Activated CD4-positive, alpha-beta T cell treated with anti-CD3 and anti-CD28 coated beads for 1 hour (primary cell): ENCODE results near the gene GPC5.

Experiments
- DNase-seq: peaks from one replicate; pipeline ENCODE4 v3.0.0-alpha.2; 2020

Gene GPC5

DNA sequence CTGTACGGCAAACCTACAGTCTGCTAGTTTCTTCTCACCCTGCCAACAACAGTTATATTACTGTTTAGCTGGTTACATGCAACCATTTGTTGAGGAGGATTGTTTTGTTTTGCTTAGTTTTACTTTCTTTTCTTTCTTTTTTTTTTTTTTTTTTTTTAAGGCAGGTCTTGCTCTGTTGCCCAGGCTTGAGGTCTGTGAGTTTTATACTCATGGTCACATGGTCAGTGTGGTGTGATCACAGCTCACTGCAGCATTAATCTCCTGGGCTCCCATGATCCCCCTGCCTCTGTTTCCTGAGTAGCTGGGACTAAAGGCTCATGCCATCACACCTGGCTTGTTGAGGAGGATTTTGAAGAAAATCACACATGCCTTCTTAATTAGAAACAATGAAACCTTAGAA lies 505.6 kb downstream of the GPC5 start:
- no peak for DNase-seq

DNA sequence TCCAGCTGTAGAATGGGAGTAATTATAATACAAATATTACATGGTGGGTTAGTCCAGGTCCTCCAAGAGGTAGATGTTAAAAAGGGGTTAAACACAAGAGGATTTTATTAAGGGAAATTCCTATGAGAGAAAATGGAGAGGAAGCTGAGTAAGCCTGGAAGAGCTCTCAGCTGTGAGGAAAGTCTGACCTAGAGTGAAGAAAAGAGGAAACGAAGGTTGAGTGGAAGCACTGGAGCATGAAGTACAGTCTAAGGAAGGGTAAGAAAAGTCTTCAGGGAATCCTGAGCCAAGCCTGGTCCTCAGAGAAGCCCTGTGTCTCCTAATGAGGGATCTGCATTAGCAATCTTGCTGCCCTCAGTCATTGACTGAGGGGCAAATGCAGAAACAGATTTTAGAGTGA lies 506.2 kb downstream of the GPC5 start:
- DNase-seq = no peak

DNA sequence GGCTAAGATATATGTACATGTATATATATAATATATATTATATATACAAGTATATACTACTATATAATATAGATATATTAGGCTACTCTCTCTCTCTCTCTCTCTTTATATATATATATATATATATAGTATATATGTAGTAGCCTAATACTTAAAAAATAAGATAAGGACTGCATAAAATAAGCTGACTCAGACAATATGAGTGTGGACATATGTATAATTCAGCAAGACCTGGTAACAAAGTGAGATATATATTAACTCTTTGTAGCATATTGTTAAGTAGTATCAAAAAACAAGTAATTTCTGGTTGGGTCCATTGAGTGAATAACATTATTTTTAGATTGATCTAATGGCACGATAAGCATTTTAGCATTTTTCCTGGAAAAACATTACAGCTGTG lies 509.0 kb downstream of the GPC5 start:
- no peak for DNase-seq

DNA sequence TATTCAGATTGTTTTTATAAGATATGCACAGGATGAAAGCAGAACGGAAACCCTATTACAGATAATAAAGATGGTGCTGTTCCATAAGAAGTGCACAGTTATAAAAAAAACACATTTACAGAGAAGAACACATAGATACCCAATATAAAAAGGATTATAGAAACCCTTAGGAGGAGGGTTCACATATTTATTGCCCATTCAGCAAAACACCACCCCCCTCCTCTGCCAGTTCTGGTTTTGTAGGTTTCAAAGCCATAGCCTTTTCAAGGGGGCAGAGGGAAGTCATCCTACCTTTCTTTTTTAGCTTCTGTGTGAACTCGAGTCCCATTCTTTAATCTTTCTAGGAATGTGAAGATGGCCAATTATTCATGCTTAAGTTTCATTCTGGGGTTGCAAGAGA lies 511.2 kb downstream of the GPC5 start:
- no peak for DNase-seq

DNA sequence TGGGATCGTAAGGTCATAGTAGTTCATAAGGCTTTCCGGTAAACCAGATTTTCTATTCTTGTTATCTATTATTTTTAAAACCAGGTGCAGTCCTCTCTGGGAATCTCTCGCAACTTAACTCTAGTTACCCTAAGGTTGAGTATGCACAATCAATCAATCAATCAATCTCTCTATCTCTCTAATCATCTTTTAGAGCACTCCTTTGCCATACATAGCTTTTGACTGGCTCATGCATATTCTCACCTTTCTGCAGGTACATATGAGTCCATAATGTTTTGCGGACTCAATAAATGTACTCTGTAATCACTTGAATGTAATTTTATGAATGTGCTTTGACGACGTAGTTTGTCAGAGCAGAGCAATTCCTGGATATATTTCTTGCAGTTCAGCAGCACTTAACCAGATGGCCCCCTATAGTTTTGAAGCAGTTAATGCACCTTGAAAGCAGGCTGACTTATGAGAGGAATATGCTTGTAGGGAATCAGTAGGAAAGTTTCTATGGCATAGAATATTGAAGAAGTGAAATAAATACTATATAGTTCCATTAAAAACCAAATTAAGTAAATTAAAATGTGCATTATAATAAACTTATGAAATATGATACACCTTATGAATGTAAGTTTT lies 524.7 kb downstream of the GPC5 start:
- no peak for DNase-seq

DNA sequence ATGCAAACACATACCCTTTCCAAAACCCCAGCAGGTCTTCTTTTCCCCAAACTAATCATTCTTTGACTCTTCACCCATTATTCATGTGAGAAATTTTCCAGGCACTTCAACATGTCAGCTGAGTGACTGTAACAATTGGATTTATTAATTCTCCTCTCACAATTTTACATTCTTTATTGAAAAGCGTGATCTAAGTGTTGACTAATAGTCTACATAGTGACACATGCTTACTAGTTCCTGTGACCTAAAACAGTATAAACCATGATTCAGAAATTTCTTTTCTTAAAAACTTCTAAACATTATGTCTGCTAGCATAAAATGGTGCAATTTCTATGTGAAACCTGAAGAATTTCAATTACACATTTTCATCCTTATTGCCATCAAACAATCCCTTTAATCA lies 532.3 kb downstream of the GPC5 start:
- DNase-seq = no peak

DNA sequence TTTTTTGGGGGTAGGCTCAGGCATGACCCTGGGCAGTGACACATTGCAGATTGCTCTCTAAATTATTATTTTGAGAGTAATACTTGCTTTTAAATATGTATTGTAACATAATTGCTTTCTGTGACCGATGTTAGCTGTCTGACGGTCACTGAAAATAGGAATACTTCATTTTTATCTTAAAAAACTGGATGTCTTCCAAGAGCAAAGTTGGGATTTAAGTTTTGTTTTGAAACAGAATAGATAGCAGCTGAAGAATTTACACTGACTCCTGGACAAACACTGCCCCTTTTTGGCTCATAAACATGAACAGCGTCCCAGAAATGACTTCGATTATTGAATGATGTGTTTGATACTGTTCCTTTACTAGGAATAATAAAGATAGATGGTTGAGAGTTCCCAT lies 535.9 kb downstream of the GPC5 start:
- DNase-seq = no peak

DNA sequence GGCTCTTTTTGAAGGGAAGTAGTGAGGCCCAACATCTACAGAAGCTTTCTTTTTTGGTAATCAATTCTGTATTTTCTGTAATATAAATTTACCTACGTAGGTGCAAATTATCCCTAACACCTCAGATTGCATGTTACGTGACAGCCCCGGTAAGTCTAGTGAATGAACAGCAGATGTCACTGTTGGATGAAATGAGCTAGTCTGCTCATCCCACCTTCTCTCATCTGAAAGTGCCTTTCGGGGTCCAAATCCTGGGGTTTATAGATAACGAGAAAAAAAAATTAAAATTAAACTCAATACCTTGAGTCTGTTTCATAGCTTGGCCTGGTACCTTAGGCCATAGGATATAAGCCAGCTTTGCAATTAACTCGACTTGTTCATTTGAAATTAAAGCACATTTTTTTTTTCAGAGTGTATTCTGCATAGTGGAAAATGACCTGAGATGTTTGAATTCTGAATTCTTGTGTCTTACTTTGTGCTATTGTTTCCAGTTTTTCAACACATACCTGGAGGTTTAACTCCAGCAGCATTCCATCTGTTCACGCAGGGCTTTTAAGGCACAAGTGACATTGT lies 548.2 kb downstream of the GPC5 start:
- DNase-seq = no peak

DNA sequence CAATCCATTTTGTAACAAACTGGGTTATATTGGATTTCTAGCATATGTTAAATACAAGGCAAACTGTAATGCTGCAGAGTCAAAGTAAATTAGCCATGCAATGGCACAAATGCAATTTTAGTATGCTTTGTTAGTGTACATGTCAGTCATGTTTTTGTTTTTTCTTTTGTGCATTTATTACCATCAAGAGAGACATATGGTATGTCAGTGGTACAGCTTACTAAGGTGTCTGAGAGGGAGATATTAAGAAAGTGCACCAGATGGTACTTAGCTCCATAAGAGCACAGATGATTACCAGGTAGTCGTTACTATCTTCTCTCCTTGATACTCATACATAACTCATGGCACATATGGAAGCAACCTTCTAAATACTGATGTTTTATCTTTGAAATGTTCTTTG lies 550.3 kb downstream of the GPC5 start:
- no peak for DNase-seq

DNA sequence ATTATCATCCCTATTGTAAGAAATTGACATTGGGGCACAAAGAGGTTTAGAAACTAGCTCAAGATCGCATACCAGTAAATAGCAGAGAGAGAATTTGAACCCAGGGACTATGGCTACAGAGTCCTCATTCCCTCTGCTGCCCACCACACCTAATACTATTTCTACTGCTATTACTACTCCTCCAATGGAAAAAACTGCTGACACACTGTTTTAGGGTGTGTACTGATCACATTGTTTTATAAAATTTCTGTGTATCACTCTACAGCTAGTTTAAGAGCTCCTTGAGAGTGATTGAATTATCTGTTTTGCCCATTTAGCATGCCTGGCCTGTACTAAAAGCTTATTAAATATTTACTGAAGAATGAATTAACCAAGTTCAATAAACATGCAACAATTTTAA lies 552.4 kb downstream of the GPC5 start:
- no peak for DNase-seq

DNA sequence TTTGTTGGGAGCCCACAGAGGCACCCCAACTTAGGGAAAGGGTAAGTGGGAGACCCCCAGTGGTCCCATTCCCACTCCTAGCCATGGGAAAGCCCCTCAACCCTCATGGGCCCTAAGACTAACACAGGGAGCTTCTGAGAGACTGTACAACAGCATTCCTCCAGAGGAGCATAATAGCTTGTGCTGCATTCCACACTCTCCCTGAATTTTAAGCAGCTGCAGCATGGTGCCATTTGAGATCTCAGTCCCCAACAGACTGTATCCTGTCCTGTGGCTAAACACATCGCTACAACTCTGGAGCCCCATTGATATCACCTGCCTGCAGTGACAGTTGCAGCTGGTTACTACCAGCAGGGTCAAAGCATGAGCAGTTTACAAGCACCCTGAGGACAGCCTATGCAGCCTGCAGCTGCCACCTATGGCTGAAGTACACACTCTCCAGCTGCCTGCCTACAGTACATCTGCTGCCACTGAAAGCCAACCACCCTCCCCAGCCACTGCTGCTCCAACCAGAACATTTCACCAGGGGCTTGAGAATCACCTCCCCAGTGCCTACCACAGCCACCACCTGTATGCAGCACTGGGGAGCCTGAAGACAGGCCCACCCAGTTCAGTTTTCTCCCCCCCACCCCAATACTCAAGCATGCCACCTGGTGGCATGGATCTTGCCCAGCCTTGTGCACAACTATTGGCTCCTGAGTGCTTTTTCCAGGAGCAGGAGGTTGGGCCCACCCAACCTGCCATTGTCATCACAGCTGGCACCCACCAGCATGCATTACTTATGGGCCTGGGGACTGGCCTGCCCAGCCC lies 557.3 kb downstream of the GPC5 start:
- DNase-seq = no peak

DNA sequence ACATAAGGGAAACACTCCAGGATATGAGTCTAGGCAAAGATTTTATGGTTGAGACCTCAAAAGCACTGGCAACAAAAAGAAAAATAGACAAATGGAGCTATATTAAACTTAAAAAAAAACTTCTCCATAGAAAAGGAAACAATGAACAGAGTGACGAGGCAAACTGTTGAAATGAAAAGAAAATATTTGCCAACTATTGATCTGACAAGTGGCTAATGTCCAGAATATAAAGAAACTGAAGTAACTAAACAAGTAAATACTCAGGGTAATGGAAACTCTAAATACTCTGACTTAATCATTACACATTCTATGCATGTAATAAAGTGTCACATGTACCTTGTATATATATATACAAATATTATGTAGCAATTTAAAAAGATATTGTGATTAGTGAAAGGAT lies 562.5 kb downstream of the GPC5 start:
- DNase-seq = no peak

DNA sequence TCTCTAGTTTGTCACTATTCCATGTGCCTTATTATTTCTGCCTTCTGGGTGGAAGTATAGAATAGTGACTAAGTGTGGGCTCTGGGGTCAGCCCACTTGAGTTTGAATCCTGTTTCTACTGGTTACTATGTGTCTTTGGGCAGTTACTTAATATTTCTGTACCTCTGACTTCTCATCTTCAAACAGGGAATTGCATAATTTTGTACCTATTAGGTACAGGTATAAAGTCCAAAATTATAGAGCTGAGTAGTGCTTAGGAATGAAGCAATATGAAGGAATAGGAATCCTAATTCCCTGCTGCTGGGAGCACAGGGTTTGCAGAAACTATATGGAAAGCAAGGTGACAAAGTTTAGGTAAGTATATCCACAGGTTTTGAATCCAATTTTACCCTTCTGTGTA lies 564.5 kb downstream of the GPC5 start:
- no peak for DNase-seq

DNA sequence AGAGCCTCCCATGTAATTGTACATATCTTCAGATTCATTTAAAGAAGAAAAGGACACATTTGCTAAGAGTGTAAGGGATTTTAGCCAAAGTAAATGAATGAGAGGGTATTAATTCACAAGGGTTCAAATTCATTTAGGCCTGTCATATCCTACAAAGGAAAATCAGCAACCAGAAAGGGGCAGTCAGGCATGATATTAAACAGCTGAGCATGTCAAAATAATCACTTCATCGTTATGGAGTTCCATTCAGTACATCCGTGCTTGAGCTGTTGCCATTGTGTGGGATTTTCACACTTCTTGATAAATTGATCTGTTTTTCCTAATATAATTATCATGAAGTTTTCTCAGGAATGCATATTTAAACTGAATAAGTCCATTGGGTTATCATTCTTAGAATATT lies 567.1 kb downstream of the GPC5 start:
- no peak for DNase-seq

DNA sequence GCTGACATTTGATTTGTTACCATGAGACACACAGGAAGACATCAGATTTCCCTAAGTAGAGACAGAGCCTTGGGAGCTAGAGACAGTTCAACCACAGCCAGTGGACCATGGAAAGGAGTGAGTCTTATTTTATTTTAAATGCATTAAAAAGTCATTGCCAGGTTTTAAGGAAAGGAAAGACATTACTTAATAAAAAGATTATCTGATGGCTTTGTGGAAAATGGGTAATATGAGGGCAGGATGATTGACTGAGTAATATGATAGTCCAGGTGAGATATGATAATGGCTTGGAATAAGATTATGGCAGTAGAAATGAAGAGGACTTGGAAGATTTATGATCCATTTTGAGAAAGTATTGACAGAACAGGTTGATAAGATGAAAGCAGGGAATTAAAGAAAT lies 580.1 kb downstream of the GPC5 start:
- no peak for DNase-seq

DNA sequence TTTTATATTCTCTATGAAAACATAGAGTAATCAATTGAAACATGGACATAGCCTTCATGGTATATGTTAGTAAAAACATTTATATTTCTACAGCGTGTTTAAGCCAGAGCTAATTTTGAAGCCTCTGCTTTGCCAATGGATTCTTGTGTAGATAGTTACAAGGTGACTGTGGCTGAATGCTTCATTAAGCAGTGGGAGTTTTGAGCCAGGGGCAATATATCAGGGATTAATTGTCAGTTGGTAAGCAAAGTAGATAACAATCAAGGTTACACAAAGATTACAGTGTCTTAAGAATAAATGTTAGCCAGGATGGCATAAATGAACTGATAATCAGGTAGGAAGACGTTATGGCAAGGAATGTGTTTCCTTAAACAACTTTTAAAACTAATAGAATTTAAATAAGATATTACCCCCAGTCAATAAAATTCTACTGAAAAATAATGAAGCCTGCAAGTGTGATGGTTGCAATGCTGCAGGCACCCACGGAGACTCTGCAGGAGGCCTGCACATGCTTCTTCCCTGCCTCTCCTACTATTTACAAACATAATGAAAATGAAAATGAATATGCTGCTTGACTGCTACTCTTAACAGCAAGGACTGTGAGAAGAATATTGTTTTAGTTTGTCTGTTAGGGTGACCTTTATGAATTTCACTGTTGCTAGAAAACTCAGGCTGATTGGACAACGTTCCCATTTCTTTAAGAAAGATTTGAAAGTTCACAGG lies 588.5 kb downstream of the GPC5 start:
- DNase-seq = no peak

DNA sequence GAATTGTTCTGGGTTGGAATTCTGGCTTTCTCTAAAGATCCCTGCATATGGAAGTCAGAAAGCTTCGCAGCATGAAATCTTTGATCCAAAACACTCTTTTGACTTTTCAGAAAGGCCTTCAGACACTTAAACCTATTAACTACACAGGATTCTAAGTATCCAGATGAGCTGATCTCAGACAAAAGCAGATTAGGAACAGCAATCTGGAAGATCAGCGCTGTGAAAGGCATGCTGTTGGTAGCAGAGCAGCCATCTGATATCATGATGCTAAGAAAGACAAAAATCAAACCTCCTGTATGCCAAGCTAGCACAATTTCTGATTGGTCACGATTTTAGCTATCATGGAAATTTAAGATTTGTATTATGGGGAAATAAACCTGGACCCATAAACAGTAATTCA lies 589.9 kb downstream of the GPC5 start:
- no peak for DNase-seq

DNA sequence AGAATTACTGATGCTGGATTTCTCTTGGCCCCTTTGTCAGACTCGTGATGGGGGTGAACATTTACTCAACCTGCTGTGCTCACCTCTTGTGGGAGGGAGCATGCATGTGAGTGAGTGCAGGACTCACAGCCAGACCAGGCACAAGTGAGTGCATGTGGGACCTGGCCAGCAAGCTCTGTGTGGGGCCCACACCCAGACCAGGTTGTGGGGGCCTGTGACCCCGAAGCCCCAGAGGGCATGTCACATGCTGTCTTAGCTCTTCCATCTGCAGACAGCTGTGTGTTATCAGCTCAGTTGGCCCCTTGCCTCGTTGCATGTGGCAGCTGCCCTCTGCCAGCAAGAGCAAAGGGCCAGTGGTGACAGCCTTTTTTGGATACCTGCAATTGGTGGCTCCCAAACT lies 614.4 kb downstream of the GPC5 start:
- no peak for DNase-seq

DNA sequence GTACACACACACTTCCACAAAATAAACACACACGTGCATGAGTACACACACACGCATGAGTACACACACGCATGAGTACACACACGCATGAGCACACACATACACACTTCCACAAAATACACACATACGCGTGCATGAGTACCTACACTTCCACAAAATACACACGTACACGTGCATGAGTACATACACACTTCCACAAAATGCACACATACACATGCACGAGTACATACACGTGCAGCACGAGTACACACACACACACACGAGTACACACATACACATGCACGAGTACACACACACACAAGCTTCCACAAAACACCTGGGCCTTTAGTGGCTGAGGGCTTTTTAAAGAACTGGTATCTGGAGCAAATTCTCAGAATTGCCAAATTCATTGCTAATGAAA lies 619.3 kb downstream of the GPC5 start:
- no peak for DNase-seq

DNA sequence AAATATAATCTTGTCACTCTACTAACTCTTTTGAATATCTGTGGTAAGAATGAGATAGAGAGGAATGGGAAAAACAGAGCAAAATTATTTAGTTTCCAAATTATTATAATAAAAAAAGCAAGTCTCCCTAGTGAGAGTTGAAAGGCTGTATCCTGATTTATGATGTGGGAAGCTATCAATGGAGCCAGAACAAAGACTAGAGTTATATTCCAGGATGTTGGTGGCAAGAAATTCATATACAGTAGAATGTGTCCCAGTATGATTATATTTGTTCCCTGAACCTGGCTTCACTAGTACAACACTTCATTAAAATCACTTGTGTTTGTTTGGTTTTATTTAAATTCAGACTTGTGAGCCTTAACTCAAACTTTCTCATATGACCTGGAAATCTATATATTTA lies 630.3 kb downstream of the GPC5 start:
- DNase-seq = no peak

DNA sequence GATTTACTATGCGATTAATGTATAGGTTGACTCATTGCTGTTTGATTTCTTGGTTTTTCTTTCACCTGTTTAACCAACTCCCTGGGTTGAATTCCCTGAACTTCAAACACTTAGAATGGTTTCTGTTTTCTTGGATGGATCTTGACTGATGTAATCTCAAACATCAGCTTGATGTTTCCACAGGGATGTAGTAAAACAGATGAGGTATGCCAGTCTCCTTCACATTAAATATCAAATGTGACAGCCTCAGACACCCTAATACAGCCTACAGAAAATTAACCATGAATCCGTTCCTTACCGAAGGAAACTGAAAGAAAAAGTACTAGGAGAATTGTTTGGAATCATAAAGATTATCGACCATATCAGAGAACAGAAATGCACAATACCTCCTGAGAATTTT lies 631.2 kb downstream of the GPC5 start:
- no peak for DNase-seq

DNA sequence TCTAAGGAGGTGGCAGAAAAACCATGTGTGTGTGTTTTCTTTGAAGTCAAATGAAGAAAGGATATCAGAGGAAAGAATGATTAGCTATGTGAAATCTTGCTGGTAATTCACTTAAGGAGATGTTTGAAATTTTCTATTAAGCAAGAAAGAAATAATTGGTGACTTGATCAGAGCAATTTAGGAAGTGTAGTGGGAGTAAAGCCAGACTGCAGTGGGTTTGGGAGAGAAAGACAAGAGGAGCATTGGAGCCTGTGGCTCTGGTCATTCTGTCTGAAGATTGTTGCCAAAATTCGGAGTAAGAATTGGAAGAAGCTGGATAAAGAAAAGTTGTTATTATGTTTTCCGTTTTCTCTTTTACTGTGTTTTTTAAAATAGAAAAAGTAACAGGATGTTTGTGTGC lies 640.5 kb downstream of the GPC5 start:
- DNase-seq = no peak

DNA sequence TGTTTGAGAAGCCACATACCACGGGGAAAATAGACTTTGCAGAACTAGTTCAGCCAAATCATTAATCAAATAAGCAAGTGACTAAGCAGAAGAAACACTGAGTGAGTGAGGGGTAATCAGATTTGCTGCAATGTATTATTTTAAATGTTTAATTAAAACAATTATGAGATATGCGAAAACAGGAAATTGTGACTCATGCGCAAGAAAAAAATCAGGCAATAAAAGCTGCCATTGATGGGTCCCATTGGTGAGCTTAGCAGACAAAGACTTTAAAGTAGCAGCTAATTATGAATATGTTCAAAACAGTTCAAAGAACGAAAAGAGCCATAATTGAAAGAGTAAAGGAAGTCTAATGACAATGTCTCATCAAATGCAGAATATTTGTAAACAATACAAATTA lies 644.1 kb downstream of the GPC5 start:
- DNase-seq = no peak

DNA sequence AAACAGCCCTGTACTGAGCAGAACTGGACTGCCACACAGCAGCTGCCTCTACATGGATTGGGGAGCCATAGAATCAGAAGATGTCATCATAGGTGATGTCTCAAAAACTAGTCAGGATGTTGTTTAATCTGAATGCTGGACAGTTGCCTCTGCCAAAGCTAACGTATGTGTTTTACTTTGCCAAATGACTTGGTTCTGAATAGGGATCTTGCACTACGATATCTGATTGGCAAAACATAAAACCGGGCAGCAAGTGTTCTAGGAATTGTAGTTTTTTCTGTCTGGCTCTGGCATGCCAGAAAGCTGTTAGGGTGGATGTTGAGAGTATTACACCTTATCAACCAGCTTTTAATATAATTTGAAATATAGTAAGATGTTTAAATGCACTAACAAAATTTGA lies 645.9 kb downstream of the GPC5 start:
- no peak for DNase-seq
